ENCODE data around the gene NPTN.
"Not testable (repeated sequence)": the region's sequence is repeated elsewhere in the genome, so short reads cannot be mapped to it uniquely, and the experiment has no call there.

The NPTN gene

GRCh38 chr15:73583544-73583943 lies 49.6 kb downstream of the NPTN start:
- Histone ChIP-seq H3K4me2 (ENCODE audit: low read depth, low read length) (no peak overlapping the region), H3K9me3 (replicated peaks; ENCODE audit: insufficient read depth, low read length) (no peaks in the 10 kb centered on the region), H3K4me3 (ENCODE audit: low read length) (no peak overlapping the region), H2AFZ (ENCODE audit: low read length) (no peak overlapping the region), H3K4me1 (ENCODE audit: low read length) (no peaks in the 10 kb centered on the region), H3F3A (ENCODE audit: insufficient read depth, low read length) (no peaks in the 10 kb centered on the region), H3K9me2 (replicated peaks; ENCODE audit: insufficient read depth, low read length) (no peaks in the 10 kb centered on the region), H3K27me3 (replicated peaks; ENCODE audit: insufficient read depth, low read length) (no peaks in the 10 kb centered on the region), H3K9ac (ENCODE audit: low read length) (no peak overlapping the region), H4K20me1 (ENCODE audit: insufficient read depth, low read length) (no peaks in the 10 kb centered on the region), H3K79me2 (ENCODE audit: low read length) (no peaks in the 10 kb centered on the region), H3K36me3 (replicated peaks; ENCODE audit: insufficient read depth, low read length) (0 out of 2 replicates have a peak, but pooled peaks cover 4% of the 10 kb centered on the region), H3K27ac (ENCODE audit: low read length) (no peak overlapping the region)
- DNase-seq, result no peak
- TF ChIP-seq EZH2phosphoT487 (IDR thresholded peaks at IDR 0.05; ENCODE audit: low read length) (no peak), EZH2 (optimal IDR thresholded peaks at IDR 0.05; ENCODE audit: low read depth, low read length) (no peak), CTCF (IDR thresholded peaks at IDR 0.05; ENCODE audit: low read length) (no peak)

GRCh38 chr15:73582851-73583379 lies 50.3 kb downstream of the NPTN start:
- H3K36me3 ChIP-seq (replicated peaks; ENCODE audit: insufficient read depth, low read length), result 0 out of 2 replicates have a peak, but pooled peaks cover 4% of the 10 kb centered on the region
- no peaks in the 10 kb centered on the region for H3K4me1 ChIP-seq (ENCODE audit: low read length)
- no peak overlapping the region for H3K4me3 ChIP-seq (ENCODE audit: low read length)
- no peak overlapping the region for H3K4me2 ChIP-seq (ENCODE audit: low read depth, low read length)
- no peaks in the 10 kb centered on the region for H3K9me2 ChIP-seq (replicated peaks; ENCODE audit: insufficient read depth, low read length)
- H3K9me3 ChIP-seq (replicated peaks; ENCODE audit: insufficient read depth, low read length), result no peaks in the 10 kb centered on the region
- no peak overlapping the region for H3K27ac ChIP-seq (ENCODE audit: low read length)
- TF ChIP-seq CTCF (IDR thresholded peaks at IDR 0.05; ENCODE audit: low read length) (no peak), EZH2 (optimal IDR thresholded peaks at IDR 0.05; ENCODE audit: low read depth, low read length) (no peak), EZH2phosphoT487 (IDR thresholded peaks at IDR 0.05; ENCODE audit: low read length) (no peak)
- no peak for DNase-seq
- no peaks in the 10 kb centered on the region for H3F3A ChIP-seq (ENCODE audit: insufficient read depth, low read length)
- H2AFZ ChIP-seq (ENCODE audit: low read length), result no peak overlapping the region
- H3K9ac ChIP-seq (ENCODE audit: low read length), result no peak overlapping the region
- no peaks in the 10 kb centered on the region for H4K20me1 ChIP-seq (ENCODE audit: insufficient read depth, low read length)
- no peaks in the 10 kb centered on the region for H3K79me2 ChIP-seq (ENCODE audit: low read length)
- no peaks in the 10 kb centered on the region for H3K27me3 ChIP-seq (replicated peaks; ENCODE audit: insufficient read depth, low read length)

GRCh38 chr15:73578026-73578425 lies 55.2 kb downstream of the NPTN start:
- TF ChIP-seq EZH2phosphoT487 (IDR thresholded peaks at IDR 0.05; ENCODE audit: low read length) (no peak), CTCF (IDR thresholded peaks at IDR 0.05; ENCODE audit: low read length) (no peak), EZH2 (optimal IDR thresholded peaks at IDR 0.05; ENCODE audit: low read depth, low read length) (no peak)
- no peaks in the 10 kb centered on the region for H3K9me3 ChIP-seq (replicated peaks; ENCODE audit: insufficient read depth, low read length)
- H3K79me2 ChIP-seq (ENCODE audit: low read length), result no peaks in the 10 kb centered on the region
- no peaks in the 10 kb centered on the region for H3F3A ChIP-seq (ENCODE audit: insufficient read depth, low read length)
- DNase-seq, result no peak
- no peak overlapping the region for H3K27ac ChIP-seq (ENCODE audit: low read length)
- H3K4me2 ChIP-seq (ENCODE audit: low read depth, low read length), result no peak overlapping the region
- H3K36me3 ChIP-seq (replicated peaks; ENCODE audit: insufficient read depth, low read length), result no peaks in the 10 kb centered on the region
- no peaks in the 10 kb centered on the region for H3K9me2 ChIP-seq (replicated peaks; ENCODE audit: insufficient read depth, low read length)
- H3K9ac ChIP-seq (ENCODE audit: low read length), result no peak overlapping the region
- no peaks in the 10 kb centered on the region for H3K4me1 ChIP-seq (ENCODE audit: low read length)
- no peaks in the 10 kb centered on the region for H3K27me3 ChIP-seq (replicated peaks; ENCODE audit: insufficient read depth, low read length)
- H4K20me1 ChIP-seq (ENCODE audit: insufficient read depth, low read length), result no peaks in the 10 kb centered on the region
- H3K4me3 ChIP-seq (ENCODE audit: low read length), result no peak overlapping the region
- no peak overlapping the region for H2AFZ ChIP-seq (ENCODE audit: low read length)

- H3K36me3 ChIP-seq (replicated peaks; ENCODE audit: insufficient read depth, low read length); H3F3A ChIP-seq (ENCODE audit: insufficient read depth, low read length); H3K27ac ChIP-seq (ENCODE audit: low read length); H3K27me3 ChIP-seq (replicated peaks; ENCODE audit: insufficient read depth, low read length); H3K9me3 ChIP-seq (replicated peaks; ENCODE audit: insufficient read depth, low read length); H3K9ac ChIP-seq (ENCODE audit: low read length); H3K79me2 ChIP-seq (ENCODE audit: low read length); H3K4me3 ChIP-seq (ENCODE audit: low read length); H2AFZ ChIP-seq (ENCODE audit: low read length); DNase-seq; H4K20me1 ChIP-seq (ENCODE audit: insufficient read depth, low read length); H3K9me2 ChIP-seq (replicated peaks; ENCODE audit: insufficient read depth, low read length); H3K4me1 ChIP-seq (ENCODE audit: low read length); H3K4me2 ChIP-seq (ENCODE audit: low read depth, low read length): not testable (repeated sequence)
These were observed 55.6 kb downstream of the NPTN start for GRCh38 chr15:73577593-73577992.
